HepG2 (cell line): ENCODE measurements around the gene ZBTB46. TPM values are rescaled to one million over a fixed set of nuclear protein-coding genes. Genes with fewer than 3 reads are reported as not detected.

Experiments
- RAD21 ChIP-seq: fragments of 450-650 bp; formaldehyde crosslinking; IDR thresholded peaks from 2 replicates; pipeline ENCODE4 v1.5.0; 2020; ENCODE audit warnings: mild to moderate bottlenecking
- SMAD3 ChIP-seq: sonication (generic); formaldehyde crosslinking; IDR thresholded peaks from 2 replicates; pipeline ENCODE4 v1.4.0; 2020; ENCODE audit warnings: missing genetic modification reagents
- TOE1 ChIP-seq: sonication (generic); formaldehyde crosslinking; IDR thresholded peaks from 2 replicates; pipeline ENCODE4 v1.4.0; 2020; ENCODE audit warnings: mild to moderate bottlenecking, missing genetic modification reagents
- YEATS2 ChIP-seq: sonication (generic); formaldehyde crosslinking; IDR thresholded peaks from 2 replicates; pipeline ENCODE4 v1.4.0; 2020; ENCODE audit warnings: missing genetic modification reagents, borderline replicate concordance
- ZNF460 ChIP-seq: sonication (generic); formaldehyde crosslinking; IDR thresholded peaks from 2 replicates; pipeline ENCODE4 v1.5.1; 2020; ENCODE audit warnings: missing genetic modification reagents, mild to moderate bottlenecking, borderline replicate concordance
- ZNF614 ChIP-seq: IDR thresholded peaks from 2 replicates; pipeline ENCODE4 v1.6.1; 2018; ENCODE audit warnings: missing biosample characterization, missing genetic modification reagents, inconsistent platforms, borderline replicate concordance
- ZNF879 ChIP-seq: sonication (generic); formaldehyde crosslinking; IDR thresholded peaks from 2 replicates; pipeline ENCODE4 v1.8.1; 2023; ENCODE audit warnings: missing genetic modification reagents
- ZNF891 ChIP-seq: sonication (generic); formaldehyde crosslinking; IDR thresholded peaks from 2 replicates; pipeline ENCODE4 v1.5.0; 2020; ENCODE audit warnings: mild to moderate bottlenecking, missing genetic modification reagents
- polyA plus RNA-seq, 8 experiments: library from polyadenylated mRNA; depleted of rRNA in 3 of 8; stranded (reverse) in 7 of 8; unstranded in 1 of 8; fragments of >200 nt; fragmentation: Illumina TruSeq in 4 of 8; extraction: Trizol in 4 of 8; gene quantifications; 2 replicates each; pipeline versions ENCODE4 v1.2.1 to v1.2.3, GENCODE V29; 2011 to 2016; ENCODE audit warnings: low read depth in 4 of 8, missing spikeins in 1 of 8, mixed read lengths in 1 of 8; ENCODE audit not compliant: insufficient read depth in 1 of 8
- total RNA-seq, 5 experiments: library from RNA; depleted of rRNA; stranded (reverse); fragments of >200 nt; fragmentation: Illumina TruSeq; extraction: Trizol; gene quantifications; 2 replicates each; pipeline ENCODE4 v1.2.3, GENCODE V29; 2016; ENCODE audit warnings: low read depth in 1 of 5
- TF ChIP-seq, protein P1 (sequence below): sonication (generic); IDR thresholded peaks from 2 replicates; pipeline ENCODE4 v1.6.1; 2016; ENCODE audit warnings: low read depth, borderline replicate concordance
- TF ChIP-seq, protein P2 (sequence below): IDR thresholded peaks from 2 replicates; pipeline ENCODE4 v1.6.1; 2016; ENCODE audit warnings: control low read depth
- TF ChIP-seq, protein P3 (sequence below): sonication (generic); formaldehyde crosslinking; IDR thresholded peaks from 2 replicates; pipeline ENCODE4 v1.4.0; 2020; ENCODE audit warnings: missing genetic modification reagents
- TF ChIP-seq, protein P4 (sequence below): IDR thresholded peaks from 2 replicates; pipeline ENCODE4 v1.6.1; 2016

ZBTB46 gene
- total and polyA plus RNA-seq, 2 of the 13 experiments (the other 11 are each of a cell fraction or from before 2014, with no cell fraction given) = 1.6 to 13.5 TPM

DNA sequence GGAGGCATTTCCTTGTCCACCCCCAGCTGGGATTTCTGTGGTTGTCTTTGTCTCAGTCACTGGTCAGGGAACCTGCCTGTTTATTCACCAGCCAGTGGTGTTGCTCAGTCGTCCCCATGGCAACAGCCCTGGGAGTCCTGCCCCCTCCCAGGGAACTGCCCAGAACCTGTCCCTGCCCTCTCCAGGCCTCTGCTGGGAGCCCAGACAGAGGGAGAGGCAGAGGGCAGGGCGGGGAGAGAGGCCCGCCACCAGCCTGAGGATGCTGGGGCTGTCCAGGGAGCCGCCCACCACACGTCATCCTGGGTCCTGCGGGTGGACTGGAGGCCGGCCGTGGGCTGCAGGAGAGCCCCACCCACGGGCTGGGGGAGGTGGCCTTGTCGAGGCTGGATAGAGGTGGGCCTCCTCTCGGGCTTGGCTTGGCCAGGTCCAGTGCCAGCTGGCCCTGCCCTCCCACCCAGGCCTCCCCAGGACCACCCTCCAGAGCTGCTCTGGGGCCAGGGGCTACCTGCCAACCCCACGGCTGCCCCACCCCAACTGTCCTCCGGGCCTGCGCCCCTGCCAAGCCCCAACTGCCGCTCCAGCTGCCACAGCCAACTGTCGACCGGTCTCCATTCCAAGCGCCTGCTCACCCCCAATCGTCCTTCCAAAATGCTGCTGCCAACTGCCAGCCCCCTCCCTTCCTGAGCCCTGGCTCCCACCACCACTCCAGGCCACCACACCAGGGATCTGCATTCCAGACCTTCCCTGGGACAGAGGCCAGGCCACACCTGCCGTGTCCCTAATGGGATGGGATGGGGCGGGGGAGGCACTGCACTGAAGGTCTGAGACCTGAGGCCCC lies 4.2 kb upstream of the ZBTB46 start (continued):
- TF ChIP-seq, protein P1, sequence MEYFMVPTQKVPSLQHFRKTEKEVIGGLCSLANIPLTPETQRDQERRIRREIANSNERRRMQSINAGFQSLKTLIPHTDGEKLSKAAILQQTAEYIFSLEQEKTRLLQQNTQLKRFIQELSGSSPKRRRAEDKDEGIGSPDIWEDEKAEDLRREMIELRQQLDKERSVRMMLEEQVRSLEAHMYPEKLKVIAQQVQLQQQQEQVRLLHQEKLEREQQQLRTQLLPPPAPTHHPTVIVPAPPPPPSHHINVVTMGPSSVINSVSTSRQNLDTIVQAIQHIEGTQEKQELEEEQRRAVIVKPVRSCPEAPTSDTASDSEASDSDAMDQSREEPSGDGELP = no peak; the same call in 1 of the 2 replicates
- peak; percentile 42; the same call in 1 of the 2 replicates for TF ChIP-seq ZNF614 (CRISPR knock-in tag)
- peak; percentile 66; the same call in 1 of the 2 replicates for TF ChIP-seq ZNF891 (CRISPR knock-in tag)
- TF ChIP-seq YEATS2 (CRISPR knock-in tag) = peak; percentile 37; the same call in 1 of the 2 replicates
- no peak for TF ChIP-seq ZNF460 (CRISPR knock-in tag)
- TF ChIP-seq ZNF879 (CRISPR knock-in tag) = no peak
- TF ChIP-seq SMAD3 (CRISPR knock-in tag) = no peak
- TF ChIP-seq, protein P2, sequence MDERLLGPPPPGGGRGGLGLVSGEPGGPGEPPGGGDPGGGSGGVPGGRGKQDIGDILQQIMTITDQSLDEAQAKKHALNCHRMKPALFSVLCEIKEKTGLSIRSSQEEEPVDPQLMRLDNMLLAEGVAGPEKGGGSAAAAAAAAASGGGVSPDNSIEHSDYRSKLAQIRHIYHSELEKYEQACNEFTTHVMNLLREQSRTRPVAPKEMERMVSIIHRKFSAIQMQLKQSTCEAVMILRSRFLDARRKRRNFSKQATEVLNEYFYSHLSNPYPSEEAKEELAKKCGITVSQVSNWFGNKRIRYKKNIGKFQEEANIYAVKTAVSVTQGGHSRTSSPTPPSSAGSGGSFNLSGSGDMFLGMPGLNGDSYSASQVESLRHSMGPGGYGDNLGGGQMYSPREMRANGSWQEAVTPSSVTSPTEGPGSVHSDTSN (CRISPR knock-in tag) = peak; percentile 91
- TF ChIP-seq RAD21 = 0 out of 2 replicates have a peak, but pooled peaks have one; percentile 33
- TF ChIP-seq, protein P3, sequence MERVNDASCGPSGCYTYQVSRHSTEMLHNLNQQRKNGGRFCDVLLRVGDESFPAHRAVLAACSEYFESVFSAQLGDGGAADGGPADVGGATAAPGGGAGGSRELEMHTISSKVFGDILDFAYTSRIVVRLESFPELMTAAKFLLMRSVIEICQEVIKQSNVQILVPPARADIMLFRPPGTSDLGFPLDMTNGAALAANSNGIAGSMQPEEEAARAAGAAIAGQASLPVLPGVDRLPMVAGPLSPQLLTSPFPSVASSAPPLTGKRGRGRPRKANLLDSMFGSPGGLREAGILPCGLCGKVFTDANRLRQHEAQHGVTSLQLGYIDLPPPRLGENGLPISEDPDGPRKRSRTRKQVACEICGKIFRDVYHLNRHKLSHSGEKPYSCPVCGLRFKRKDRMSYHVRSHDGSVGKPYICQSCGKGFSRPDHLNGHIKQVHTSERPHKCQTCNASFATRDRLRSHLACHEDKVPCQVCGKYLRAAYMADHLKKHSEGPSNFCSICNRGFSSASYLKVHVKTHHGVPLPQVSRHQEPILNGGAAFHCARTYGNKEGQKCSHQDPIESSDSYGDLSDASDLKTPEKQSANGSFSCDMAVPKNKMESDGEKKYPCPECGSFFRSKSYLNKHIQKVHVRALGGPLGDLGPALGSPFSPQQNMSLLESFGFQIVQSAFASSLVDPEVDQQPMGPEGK (CRISPR knock-in tag) = peak; percentile 72; the same call in 1 of the 2 replicates
- TF ChIP-seq TOE1 (CRISPR knock-in tag) = no peak
- TF ChIP-seq, protein P4, sequence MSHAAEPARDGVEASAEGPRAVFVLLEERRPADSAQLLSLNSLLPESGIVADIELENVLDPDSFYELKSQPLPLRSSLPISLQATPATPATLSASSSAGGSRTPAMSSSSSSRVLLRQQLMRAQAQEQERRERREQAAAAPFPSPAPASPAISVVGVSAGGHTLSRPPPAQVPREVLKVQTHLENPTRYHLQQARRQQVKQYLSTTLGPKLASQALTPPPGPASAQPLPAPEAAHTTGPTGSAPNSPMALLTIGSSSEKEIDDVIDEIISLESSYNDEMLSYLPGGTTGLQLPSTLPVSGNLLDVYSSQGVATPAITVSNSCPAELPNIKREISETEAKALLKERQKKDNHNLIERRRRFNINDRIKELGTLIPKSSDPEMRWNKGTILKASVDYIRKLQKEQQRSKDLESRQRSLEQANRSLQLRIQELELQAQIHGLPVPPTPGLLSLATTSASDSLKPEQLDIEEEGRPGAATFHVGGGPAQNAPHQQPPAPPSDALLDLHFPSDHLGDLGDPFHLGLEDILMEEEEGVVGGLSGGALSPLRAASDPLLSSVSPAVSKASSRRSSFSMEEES (CRISPR knock-in tag) = no peak
